KMS-11 (cell line): ENCODE data around the gene LEKR1.

Experiments
- H2AFZ ChIP-seq: fragments of 200-600 bp; sonication (generic); 2 replicates; pipeline ENCODE4 v1.6.1; 2016; ENCODE audit warnings: antibody characterized with exemption, mixed run types, low read depth
- H3K27ac ChIP-seq: fragments of 200-600 bp; sonication (generic); 2 replicates; pipeline ENCODE4 v1.6.1; 2016; ENCODE audit warnings: mild to moderate bottlenecking, mixed run types
- H3K27me3 ChIP-seq: fragments of 200-600 bp; sonication (generic); 2 replicates; pipeline ENCODE4 v1.6.1; 2017; ENCODE audit warnings: mild to moderate bottlenecking, low read depth, mixed run types, moderate library complexity; ENCODE audit not compliant: insufficient read depth
- H3K36me3 ChIP-seq: fragments of 200-600 bp; sonication (generic); 2 replicates; pipeline ENCODE4 v1.6.1; 2017; ENCODE audit warnings: mild to moderate bottlenecking, mixed run types; ENCODE audit not compliant: insufficient read depth
- H3K4me1 ChIP-seq: fragments of 200-600 bp; sonication (generic); 2 replicates; pipeline ENCODE4 v1.6.1; 2016; ENCODE audit warnings: mild to moderate bottlenecking, low read depth, mixed run types; ENCODE audit not compliant: poor library complexity, severe bottlenecking
- H3K4me2 ChIP-seq: fragments of 200-600 bp; sonication (generic); 2 replicates; pipeline ENCODE4 v1.7.0; 2016; ENCODE audit warnings: mild to moderate bottlenecking, mixed run types
- H3K4me3 ChIP-seq: fragments of 200-600 bp; sonication (generic); IDR thresholded peaks from 2 replicates; pipeline ENCODE4 v1.6.1; 2017; ENCODE audit warnings: low read depth, low read length, mixed read lengths; ENCODE audit not compliant: insufficient read depth
- H3K79me2 ChIP-seq: fragments of 200-600 bp; sonication (generic); 2 replicates; pipeline ENCODE4 v1.6.1; 2016; ENCODE audit warnings: low read depth, mixed run types; ENCODE audit not compliant: insufficient read depth
- H3K9ac ChIP-seq: fragments of 200-600 bp; sonication (generic); 2 replicates; pipeline ENCODE4 v1.6.1; 2016; ENCODE audit warnings: mild to moderate bottlenecking, mixed run types
- H4K20me1 ChIP-seq: fragments of 200-600 bp; sonication (generic); 2 replicates; pipeline ENCODE4 v1.6.1; 2016; ENCODE audit warnings: mild to moderate bottlenecking, mixed run types; ENCODE audit not compliant: insufficient read depth
- TF ChIP-seq, protein P1 (sequence below): fragments of 200-600 bp; sonication (generic); conservative IDR thresholded peaks from 2 replicates; pipeline ENCODE4 v1.6.1; 2017; ENCODE audit warnings: low read depth, mild to moderate bottlenecking, antibody characterized with exemption, low read length, moderate library complexity, mixed read lengths

Gene LEKR1

DNA sequence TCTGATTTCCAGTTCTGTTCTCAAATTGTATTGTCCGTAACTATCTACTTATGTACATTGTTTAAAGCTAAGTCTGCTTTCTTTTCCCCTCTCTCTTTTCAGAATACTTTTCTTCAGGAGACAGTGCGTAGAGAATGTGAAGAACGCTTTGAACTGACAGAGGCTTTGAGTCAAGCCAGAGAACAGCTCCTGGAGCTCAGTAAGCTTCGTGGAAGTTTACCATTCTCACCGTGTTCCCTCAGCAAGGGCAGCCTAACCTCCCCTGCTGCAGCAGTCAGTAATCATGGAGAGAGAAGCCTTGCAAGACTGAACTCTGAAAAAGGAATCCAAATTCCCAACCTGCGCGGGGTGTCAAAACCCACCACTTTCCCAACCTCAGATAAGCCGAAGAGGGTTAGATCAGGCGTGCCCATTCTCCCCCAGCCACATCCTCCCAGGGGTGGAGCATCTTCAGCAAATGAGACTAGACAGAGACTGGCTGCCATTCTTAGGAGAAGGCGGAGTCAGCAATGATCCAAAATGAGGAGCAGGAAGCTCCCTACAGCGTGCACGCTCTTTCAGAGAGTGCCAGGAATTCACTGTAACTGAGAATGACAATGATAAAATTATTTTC lies 219.2 kb downstream of the LEKR1 start:
- H3K79me2 ChIP-seq: no peaks in the 10 kb centered on the region
- no peak overlapping the region for H2AFZ ChIP-seq
- TF ChIP-seq, protein P1, sequence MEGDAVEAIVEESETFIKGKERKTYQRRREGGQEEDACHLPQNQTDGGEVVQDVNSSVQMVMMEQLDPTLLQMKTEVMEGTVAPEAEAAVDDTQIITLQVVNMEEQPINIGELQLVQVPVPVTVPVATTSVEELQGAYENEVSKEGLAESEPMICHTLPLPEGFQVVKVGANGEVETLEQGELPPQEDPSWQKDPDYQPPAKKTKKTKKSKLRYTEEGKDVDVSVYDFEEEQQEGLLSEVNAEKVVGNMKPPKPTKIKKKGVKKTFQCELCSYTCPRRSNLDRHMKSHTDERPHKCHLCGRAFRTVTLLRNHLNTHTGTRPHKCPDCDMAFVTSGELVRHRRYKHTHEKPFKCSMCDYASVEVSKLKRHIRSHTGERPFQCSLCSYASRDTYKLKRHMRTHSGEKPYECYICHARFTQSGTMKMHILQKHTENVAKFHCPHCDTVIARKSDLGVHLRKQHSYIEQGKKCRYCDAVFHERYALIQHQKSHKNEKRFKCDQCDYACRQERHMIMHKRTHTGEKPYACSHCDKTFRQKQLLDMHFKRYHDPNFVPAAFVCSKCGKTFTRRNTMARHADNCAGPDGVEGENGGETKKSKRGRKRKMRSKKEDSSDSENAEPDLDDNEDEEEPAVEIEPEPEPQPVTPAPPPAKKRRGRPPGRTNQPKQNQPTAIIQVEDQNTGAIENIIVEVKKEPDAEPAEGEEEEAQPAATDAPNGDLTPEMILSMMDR: no peak
- H3K4me1 ChIP-seq: no peaks in the 10 kb centered on the region
- H3K9ac ChIP-seq: no peak overlapping the region
- no peak overlapping the region for H3K4me3 ChIP-seq
- H3K4me2 ChIP-seq: no peak overlapping the region
- H3K27me3 ChIP-seq: no peaks in the 10 kb centered on the region
- no peak overlapping the region for H3K27ac ChIP-seq
- no peaks in the 10 kb centered on the region for H3K36me3 ChIP-seq
- H4K20me1 ChIP-seq: no peaks in the 10 kb centered on the region

DNA sequence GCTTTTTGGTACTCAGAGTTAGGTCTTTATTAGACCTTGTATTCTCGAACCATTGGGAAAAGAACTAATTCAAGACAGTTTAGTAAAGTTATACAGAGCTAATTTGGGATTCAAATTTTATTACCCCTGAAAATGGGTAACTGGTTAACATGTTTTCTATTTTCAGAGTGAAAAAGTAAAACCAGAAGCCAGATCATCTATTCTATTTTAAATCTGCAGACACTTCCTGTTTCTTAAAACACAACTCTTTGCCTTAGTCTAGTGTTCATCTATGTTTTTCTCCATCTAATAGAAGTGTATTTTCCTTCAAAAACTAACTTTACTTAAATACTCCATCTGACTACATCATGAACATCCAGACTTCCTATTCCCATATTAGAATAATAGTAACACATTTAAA lies 220.4 kb downstream of the LEKR1 start:
- no peaks in the 10 kb centered on the region for H3K4me1 ChIP-seq
- TF ChIP-seq, protein P1: no peak
- H3K4me3 ChIP-seq: no peak overlapping the region
- no peak overlapping the region for H3K4me2 ChIP-seq
- H3K79me2 ChIP-seq: no peaks in the 10 kb centered on the region
- no peaks in the 10 kb centered on the region for H3K36me3 ChIP-seq
- no peaks in the 10 kb centered on the region for H3K27me3 ChIP-seq
- no peak overlapping the region for H3K9ac ChIP-seq
- no peak overlapping the region for H3K27ac ChIP-seq
- H2AFZ ChIP-seq: no peak overlapping the region
- no peaks in the 10 kb centered on the region for H4K20me1 ChIP-seq

DNA sequence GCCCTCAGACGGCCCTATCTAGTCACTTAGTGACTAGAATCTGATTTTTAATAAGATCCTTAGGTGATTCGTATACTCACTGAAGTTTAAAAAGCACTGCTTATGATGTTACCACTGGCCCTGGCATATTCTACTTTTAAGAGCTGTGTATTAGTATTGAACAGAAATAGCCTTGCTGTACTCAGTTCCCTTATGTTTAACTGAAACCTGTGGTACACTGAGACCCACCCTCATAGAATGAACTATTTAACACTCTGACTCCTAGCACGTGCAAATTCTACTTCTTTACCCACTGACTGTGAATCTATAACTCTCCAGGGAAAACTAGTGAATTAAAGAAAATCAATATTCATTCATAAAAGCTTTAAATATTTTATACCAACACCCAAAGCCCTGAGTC lies 224.9 kb downstream of the LEKR1 start:
- H3K4me1 ChIP-seq: no peaks in the 10 kb centered on the region
- no peak overlapping the region for H2AFZ ChIP-seq
- H3K27me3 ChIP-seq: no peaks in the 10 kb centered on the region
- no peaks in the 10 kb centered on the region for H3K36me3 ChIP-seq
- H3K4me3 ChIP-seq: no peak overlapping the region
- H3K27ac ChIP-seq: no peak overlapping the region
- TF ChIP-seq, protein P1: no peak
- no peaks in the 10 kb centered on the region for H3K79me2 ChIP-seq
- no peaks in the 10 kb centered on the region for H4K20me1 ChIP-seq
- H3K4me2 ChIP-seq: no peak overlapping the region
- no peak overlapping the region for H3K9ac ChIP-seq

DNA sequence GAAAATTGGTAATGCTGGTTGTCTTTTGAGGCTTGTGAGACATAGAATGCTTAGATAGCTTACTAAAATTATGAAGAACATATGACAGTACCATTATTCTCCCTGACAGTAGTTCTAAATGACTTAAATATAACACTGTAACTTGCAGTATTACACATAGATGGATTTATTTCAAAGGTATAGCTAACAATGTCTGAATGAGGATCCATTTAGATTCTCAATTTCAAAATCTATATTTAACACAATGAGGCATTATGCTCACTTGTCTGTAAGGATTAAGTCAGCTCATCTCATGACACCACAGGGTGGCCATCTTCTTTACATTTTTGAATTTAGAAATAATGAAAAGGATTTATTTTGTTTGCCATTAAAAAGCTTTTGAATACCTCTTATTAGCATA lies 225.4 kb downstream of the LEKR1 start:
- Histone ChIP-seq H3K79me2 (no peaks in the 10 kb centered on the region), H3K9ac (no peak overlapping the region), H3K4me3 (no peak overlapping the region), H2AFZ (no peak overlapping the region), H3K4me1 (no peaks in the 10 kb centered on the region), H3K36me3 (no peaks in the 10 kb centered on the region), H3K27me3 (no peaks in the 10 kb centered on the region), H3K4me2 (no peak overlapping the region), H4K20me1 (no peaks in the 10 kb centered on the region), H3K27ac (no peak overlapping the region)
- TF ChIP-seq, protein P1: no peak
